SK-N-SH treated with all-trans-retinoic acid at 6 μM for 48 hours (cell line): ENCODE measurements around the gene LMNTD2.

Source experiments
- ISL1 ChIP-seq: fragments of 250-450 bp; sonication (Bioruptor Pico); IDR thresholded peaks from 2 replicates; pipeline ENCODE4 v2.1.2; 2022; ENCODE audit warnings: mild to moderate bottlenecking, moderate library complexity
- RARB ChIP-seq: fragments of 250-450 bp; sonication (Bioruptor Pico); IDR thresholded peaks from 2 replicates; pipeline ENCODE4 v1.8.0; 2021; ENCODE audit warnings: mild to moderate bottlenecking, moderate library complexity
- ZFP3 ChIP-seq: fragments of 250-450 bp; sonication (Bioruptor Pico); IDR thresholded peaks from 2 replicates; pipeline ENCODE4 v1.5.0; 2020; ENCODE audit warnings: mild to moderate bottlenecking, moderate library complexity
- ZNF70 ChIP-seq: fragments of 450-650 bp; formaldehyde crosslinking; IDR thresholded peaks from 2 replicates; pipeline ENCODE4 v1.5.0; 2020; ENCODE audit warnings: mild to moderate bottlenecking, moderate library complexity
- TF ChIP-seq, protein P1 (sequence below): fragments of 250-450 bp; sonication (Bioruptor Pico); IDR thresholded peaks from 2 replicates; pipeline ENCODE4 v1.5.1; 2020; ENCODE audit warnings: low read depth, mild to moderate bottlenecking, moderate library complexity
- TF ChIP-seq, protein P2 (sequence below): fragments of 250-450 bp; sonication (Bioruptor Pico); IDR thresholded peaks from 2 replicates; pipeline ENCODE4 v1.8.0; 2020; ENCODE audit warnings: mild to moderate bottlenecking, moderate library complexity, borderline replicate concordance
- TF ChIP-seq, protein P3 (sequence below): fragments of 250-450 bp; sonication (Bioruptor Pico); IDR thresholded peaks from 2 replicates; pipeline ENCODE4 v1.5.0; 2020; ENCODE audit warnings: mild to moderate bottlenecking, moderate library complexity
- TF ChIP-seq, protein P4 (sequence below): fragments of 250-450 bp; sonication (Bioruptor Pico); IDR thresholded peaks from 2 replicates; pipeline ENCODE4 v1.8.0; 2021; ENCODE audit warnings: low read depth, mild to moderate bottlenecking, moderate library complexity, borderline replicate concordance

DNA sequence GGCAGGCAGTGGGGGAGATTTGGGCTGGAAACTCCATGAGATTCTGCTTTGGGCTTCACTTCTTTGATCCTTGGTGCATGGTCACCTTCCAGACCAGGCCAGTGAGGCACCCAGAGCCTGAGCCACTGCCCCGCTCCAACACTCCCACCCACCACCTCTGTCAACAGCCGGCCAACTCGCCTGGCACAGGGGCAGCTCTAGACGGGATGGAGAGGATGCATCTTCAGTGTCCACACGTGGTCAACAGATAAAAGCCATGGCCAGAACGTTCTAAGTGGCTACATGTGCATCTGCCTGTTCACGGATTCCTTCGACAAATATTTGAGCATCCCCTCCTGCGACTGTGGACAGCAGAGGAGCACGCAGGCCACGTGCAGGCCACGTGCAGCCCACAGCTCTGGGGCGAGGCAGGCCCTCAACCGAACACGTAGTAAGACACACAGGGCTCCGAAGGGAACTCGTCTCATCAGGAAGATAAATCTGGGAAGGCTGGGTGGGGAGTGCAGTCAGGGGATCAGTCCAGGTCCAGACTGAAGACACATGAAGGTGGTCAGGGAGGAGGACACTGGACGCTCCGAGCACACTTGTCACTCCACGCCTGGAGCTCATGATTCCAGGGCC, 22.0 kb downstream of the LMNTD2 start:
- TF ChIP-seq, protein P1, sequence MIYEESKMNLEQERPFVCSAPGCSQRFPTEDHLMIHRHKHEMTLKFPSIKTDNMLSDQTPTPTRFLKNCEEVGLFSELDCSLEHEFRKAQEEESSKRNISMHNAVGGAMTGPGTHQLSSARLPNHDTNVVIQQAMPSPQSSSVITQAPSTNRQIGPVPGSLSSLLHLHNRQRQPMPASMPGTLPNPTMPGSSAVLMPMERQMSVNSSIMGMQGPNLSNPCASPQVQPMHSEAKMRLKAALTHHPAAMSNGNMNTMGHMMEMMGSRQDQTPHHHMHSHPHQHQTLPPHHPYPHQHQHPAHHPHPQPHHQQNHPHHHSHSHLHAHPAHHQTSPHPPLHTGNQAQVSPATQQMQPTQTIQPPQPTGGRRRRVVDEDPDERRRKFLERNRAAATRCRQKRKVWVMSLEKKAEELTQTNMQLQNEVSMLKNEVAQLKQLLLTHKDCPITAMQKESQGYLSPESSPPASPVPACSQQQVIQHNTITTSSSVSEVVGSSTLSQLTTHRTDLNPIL, result no peak
- TF ChIP-seq, protein P2, sequence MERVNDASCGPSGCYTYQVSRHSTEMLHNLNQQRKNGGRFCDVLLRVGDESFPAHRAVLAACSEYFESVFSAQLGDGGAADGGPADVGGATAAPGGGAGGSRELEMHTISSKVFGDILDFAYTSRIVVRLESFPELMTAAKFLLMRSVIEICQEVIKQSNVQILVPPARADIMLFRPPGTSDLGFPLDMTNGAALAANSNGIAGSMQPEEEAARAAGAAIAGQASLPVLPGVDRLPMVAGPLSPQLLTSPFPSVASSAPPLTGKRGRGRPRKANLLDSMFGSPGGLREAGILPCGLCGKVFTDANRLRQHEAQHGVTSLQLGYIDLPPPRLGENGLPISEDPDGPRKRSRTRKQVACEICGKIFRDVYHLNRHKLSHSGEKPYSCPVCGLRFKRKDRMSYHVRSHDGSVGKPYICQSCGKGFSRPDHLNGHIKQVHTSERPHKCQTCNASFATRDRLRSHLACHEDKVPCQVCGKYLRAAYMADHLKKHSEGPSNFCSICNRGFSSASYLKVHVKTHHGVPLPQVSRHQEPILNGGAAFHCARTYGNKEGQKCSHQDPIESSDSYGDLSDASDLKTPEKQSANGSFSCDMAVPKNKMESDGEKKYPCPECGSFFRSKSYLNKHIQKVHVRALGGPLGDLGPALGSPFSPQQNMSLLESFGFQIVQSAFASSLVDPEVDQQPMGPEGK (CRISPR knock-in tag), result no peak
- TF ChIP-seq ZNF70 (no peak), ISL1 (no peak), ZFP3 (no peak), RARB (CRISPR knock-in tag) (no peak)
- TF ChIP-seq, protein P3, sequence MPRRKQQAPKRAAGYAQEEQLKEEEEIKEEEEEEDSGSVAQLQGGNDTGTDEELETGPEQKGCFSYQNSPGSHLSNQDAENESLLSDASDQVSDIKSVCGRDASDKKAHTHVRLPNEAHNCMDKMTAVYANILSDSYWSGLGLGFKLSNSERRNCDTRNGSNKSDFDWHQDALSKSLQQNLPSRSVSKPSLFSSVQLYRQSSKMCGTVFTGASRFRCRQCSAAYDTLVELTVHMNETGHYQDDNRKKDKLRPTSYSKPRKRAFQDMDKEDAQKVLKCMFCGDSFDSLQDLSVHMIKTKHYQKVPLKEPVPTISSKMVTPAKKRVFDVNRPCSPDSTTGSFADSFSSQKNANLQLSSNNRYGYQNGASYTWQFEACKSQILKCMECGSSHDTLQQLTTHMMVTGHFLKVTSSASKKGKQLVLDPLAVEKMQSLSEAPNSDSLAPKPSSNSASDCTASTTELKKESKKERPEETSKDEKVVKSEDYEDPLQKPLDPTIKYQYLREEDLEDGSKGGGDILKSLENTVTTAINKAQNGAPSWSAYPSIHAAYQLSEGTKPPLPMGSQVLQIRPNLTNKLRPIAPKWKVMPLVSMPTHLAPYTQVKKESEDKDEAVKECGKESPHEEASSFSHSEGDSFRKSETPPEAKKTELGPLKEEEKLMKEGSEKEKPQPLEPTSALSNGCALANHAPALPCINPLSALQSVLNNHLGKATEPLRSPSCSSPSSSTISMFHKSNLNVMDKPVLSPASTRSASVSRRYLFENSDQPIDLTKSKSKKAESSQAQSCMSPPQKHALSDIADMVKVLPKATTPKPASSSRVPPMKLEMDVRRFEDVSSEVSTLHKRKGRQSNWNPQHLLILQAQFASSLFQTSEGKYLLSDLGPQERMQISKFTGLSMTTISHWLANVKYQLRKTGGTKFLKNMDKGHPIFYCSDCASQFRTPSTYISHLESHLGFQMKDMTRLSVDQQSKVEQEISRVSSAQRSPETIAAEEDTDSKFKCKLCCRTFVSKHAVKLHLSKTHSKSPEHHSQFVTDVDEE, result no peak
- TF ChIP-seq, protein P4, sequence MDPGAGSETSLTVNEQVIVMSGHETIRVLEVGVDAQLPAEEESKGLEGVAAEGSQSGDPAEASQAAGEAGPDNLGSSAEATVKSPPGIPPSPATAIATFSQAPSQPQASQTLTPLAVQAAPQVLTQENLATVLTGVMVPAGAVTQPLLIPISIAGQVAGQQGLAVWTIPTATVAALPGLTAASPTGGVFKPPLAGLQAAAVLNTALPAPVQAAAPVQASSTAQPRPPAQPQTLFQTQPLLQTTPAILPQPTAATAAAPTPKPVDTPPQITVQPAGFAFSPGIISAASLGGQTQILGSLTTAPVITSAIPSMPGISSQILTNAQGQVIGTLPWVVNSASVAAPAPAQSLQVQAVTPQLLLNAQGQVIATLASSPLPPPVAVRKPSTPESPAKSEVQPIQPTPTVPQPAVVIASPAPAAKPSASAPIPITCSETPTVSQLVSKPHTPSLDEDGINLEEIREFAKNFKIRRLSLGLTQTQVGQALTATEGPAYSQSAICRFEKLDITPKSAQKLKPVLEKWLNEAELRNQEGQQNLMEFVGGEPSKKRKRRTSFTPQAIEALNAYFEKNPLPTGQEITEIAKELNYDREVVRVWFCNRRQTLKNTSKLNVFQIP, result no peak
